HEK293 (cell line): ENCODE measurements around the gene MYOZ3.
A peak's percentile ranks its signal among the peaks of the same experiment; 100 is the strongest.

Experiments used
- CTCF ChIA-PET: fragments of 350-600 bp; formaldehyde crosslinking; extraction: SDS; loops from one replicate; lab custom pipeline; 2021; ENCODE audit warnings: antibody characterized with exemption; lab: Yijun Ruan, JAX
- POLR2A ChIA-PET: fragments of 300-600 bp; formaldehyde crosslinking; extraction: SDS; loops from one replicate; lab custom pipeline; 2020; ENCODE audit warnings: antibody characterized with exemption, inconsistent platforms; lab: Yijun Ruan, JAX
- H3K27ac ChIP-seq: fragments of 200-500 bp; sonication (Bioruptor generic); 2 replicates; pipeline ENCODE4 v1.5.1; 2014; ENCODE audit warnings: low read depth, low read length, control low read depth, inconsistent platforms; ENCODE audit errors: extremely low read depth
- H3K36me3 ChIP-seq, 2 experiments: fragments of 200-500 bp in 1 of 2; sonication (Bioruptor generic) in 1 of 2; 1 replicate in 1 of 2; 2 replicates in 1 of 2; pipeline ENCODE4 v1.5.1; 2014 to 2017; ENCODE audit warnings: inconsistent platforms in 2 of 2, low read length in 2 of 2; ENCODE audit not compliant: control insufficient read depth in 2 of 2, insufficient read depth in 1 of 2
- H3K4me1 ChIP-seq: fragments of 200-500 bp; sonication (Bioruptor generic); 2 replicates; pipeline ENCODE4 v1.5.1; 2014; ENCODE audit warnings: mild to moderate bottlenecking, low read length, inconsistent platforms; ENCODE audit not compliant: control insufficient read depth, insufficient read depth
- H3K4me3 ChIP-seq: 2 replicates; pipeline ENCODE4 v1.5.1; 2011; ENCODE audit warnings: low read depth, mild to moderate bottlenecking, control low read depth, low read length, moderate library complexity
- H3K9me3 ChIP-seq: fragments of 200-500 bp; sonication (Bioruptor generic); 2 replicates; pipeline ENCODE4 v1.5.1; 2014; ENCODE audit warnings: low read depth, low read length, inconsistent platforms; ENCODE audit not compliant: control insufficient read depth, insufficient read depth
- GFI1B ChIP-seq: fragments of 450-650 bp; formaldehyde crosslinking; IDR thresholded peaks from 2 replicates; pipeline ENCODE4 v1.5.1; 2016; ENCODE audit warnings: missing biosample characterization, missing genetic modification characterization
- KLF8 ChIP-seq: fragments of 450-650 bp; formaldehyde crosslinking; IDR thresholded peaks from 2 replicates; pipeline ENCODE4 v1.5.1; 2016; ENCODE audit warnings: missing biosample characterization, missing genetic modification characterization
- ZBTB1 ChIP-seq: fragments of 450-650 bp; formaldehyde crosslinking; IDR thresholded peaks from 2 replicates; pipeline ENCODE4 v1.5.1; 2016; ENCODE audit warnings: missing biosample characterization, missing genetic modification characterization
- ZBTB20 ChIP-seq: fragments of 450-650 bp; formaldehyde crosslinking; IDR thresholded peaks from 2 replicates; pipeline ENCODE4 v1.5.1; 2016; ENCODE audit warnings: missing biosample characterization, missing genetic modification characterization
- ZBTB21 ChIP-seq: fragments of 450-650 bp; formaldehyde crosslinking; IDR thresholded peaks from 2 replicates; pipeline ENCODE4 v1.5.1; 2017; ENCODE audit warnings: missing biosample characterization, missing genetic modification characterization
- ZFP37 ChIP-seq: fragments of 450-650 bp; formaldehyde crosslinking; IDR thresholded peaks from 2 replicates; pipeline ENCODE4 v1.5.1; 2016; ENCODE audit warnings: missing biosample characterization, missing genetic modification characterization
- ZIC2 ChIP-seq: fragments of 450-650 bp; formaldehyde crosslinking; IDR thresholded peaks from 2 replicates; pipeline ENCODE4 v1.5.1; 2016; ENCODE audit warnings: missing biosample characterization, missing genetic modification characterization
- ZNF10 ChIP-seq: fragments of 450-650 bp; formaldehyde crosslinking; IDR thresholded peaks from 2 replicates; pipeline ENCODE4 v1.5.1; 2017; ENCODE audit warnings: missing biosample characterization, missing genetic modification characterization
- ZNF132 ChIP-seq: fragments of 450-650 bp; formaldehyde crosslinking; IDR thresholded peaks from 2 replicates; pipeline ENCODE4 v1.5.1; 2017; ENCODE audit warnings: missing biosample characterization, missing genetic modification characterization, borderline replicate concordance
- ZNF239 ChIP-seq: fragments of 450-650 bp; formaldehyde crosslinking; IDR thresholded peaks from 2 replicates; pipeline ENCODE4 v1.5.1; 2016; ENCODE audit warnings: missing biosample characterization, missing genetic modification characterization
- ZNF266 ChIP-seq: fragments of 450-650 bp; formaldehyde crosslinking; IDR thresholded peaks from 2 replicates; pipeline ENCODE4 v1.5.1; 2016; ENCODE audit warnings: missing biosample characterization, missing genetic modification characterization, low read depth
- ZNF311 ChIP-seq: fragments of 450-650 bp; formaldehyde crosslinking; IDR thresholded peaks from 2 replicates; pipeline ENCODE4 v1.5.1; 2017; ENCODE audit warnings: missing biosample characterization, missing genetic modification characterization, borderline replicate concordance
- ZNF341 ChIP-seq: fragments of 450-650 bp; formaldehyde crosslinking; IDR thresholded peaks from 2 replicates; pipeline ENCODE4; 2016; ENCODE audit warnings: low read depth, missing biosample characterization, missing genetic modification characterization
- ZNF391 ChIP-seq: fragments of 450-650 bp; formaldehyde crosslinking; IDR thresholded peaks from 2 replicates; pipeline ENCODE4 v1.5.1; 2016; ENCODE audit warnings: low read depth, missing biosample characterization, missing genetic modification characterization, borderline replicate concordance
- ZNF394 ChIP-seq: fragments of 450-650 bp; formaldehyde crosslinking; IDR thresholded peaks from 2 replicates; pipeline ENCODE4 v1.5.1; 2016; ENCODE audit warnings: missing biosample characterization, missing genetic modification characterization, mild to moderate bottlenecking, moderate library complexity, borderline replicate concordance
- ZNF776 ChIP-seq: fragments of 450-650 bp; formaldehyde crosslinking; IDR thresholded peaks from 2 replicates; pipeline ENCODE4 v1.5.0; 2017; ENCODE audit warnings: missing biosample characterization, missing genetic modification characterization, borderline replicate concordance
- ZNF837 ChIP-seq: fragments of 450-650 bp; formaldehyde crosslinking; IDR thresholded peaks from 2 replicates; pipeline ENCODE4 v1.5.1; 2016; ENCODE audit warnings: missing biosample characterization, missing genetic modification characterization
- ZSCAN23 ChIP-seq: fragments of 450-650 bp; formaldehyde crosslinking; IDR thresholded peaks from 2 replicates; pipeline ENCODE4 v1.5.1; 2016; ENCODE audit warnings: missing biosample characterization, missing genetic modification characterization
- TF ChIP-seq, protein P1 (sequence below): fragments of 450-650 bp; formaldehyde crosslinking; IDR thresholded peaks from 2 replicates; pipeline ENCODE4 v1.5.1; 2017; ENCODE audit warnings: missing biosample characterization, missing genetic modification characterization
- TF ChIP-seq, protein P2 (sequence below): fragments of 450-650 bp; IDR thresholded peaks from 2 replicates; pipeline ENCODE4 v1.5.1; 2018; ENCODE audit warnings: missing biosample characterization, mild to moderate bottlenecking, missing genetic modification characterization
- TF ChIP-seq, protein P3 (sequence below): fragments of 450-650 bp; formaldehyde crosslinking; IDR thresholded peaks from 2 replicates; pipeline ENCODE4 v1.5.1; 2016; ENCODE audit warnings: missing biosample characterization, missing genetic modification characterization
- TF ChIP-seq, protein P4 (sequence below): fragments of 450-650 bp; formaldehyde crosslinking; IDR thresholded peaks from 2 replicates; pipeline ENCODE4 v1.5.1; 2016; ENCODE audit warnings: missing biosample characterization, missing genetic modification characterization, borderline replicate concordance
- TF ChIP-seq, protein P5 (sequence below): sonication (generic); formaldehyde crosslinking; IDR thresholded peaks from 2 replicates; pipeline ENCODE4 v1.8.1; 2022; ENCODE audit warnings: mild to moderate bottlenecking, moderate library complexity, missing genetic modification reagents

Gene MYOZ3

DNA sequence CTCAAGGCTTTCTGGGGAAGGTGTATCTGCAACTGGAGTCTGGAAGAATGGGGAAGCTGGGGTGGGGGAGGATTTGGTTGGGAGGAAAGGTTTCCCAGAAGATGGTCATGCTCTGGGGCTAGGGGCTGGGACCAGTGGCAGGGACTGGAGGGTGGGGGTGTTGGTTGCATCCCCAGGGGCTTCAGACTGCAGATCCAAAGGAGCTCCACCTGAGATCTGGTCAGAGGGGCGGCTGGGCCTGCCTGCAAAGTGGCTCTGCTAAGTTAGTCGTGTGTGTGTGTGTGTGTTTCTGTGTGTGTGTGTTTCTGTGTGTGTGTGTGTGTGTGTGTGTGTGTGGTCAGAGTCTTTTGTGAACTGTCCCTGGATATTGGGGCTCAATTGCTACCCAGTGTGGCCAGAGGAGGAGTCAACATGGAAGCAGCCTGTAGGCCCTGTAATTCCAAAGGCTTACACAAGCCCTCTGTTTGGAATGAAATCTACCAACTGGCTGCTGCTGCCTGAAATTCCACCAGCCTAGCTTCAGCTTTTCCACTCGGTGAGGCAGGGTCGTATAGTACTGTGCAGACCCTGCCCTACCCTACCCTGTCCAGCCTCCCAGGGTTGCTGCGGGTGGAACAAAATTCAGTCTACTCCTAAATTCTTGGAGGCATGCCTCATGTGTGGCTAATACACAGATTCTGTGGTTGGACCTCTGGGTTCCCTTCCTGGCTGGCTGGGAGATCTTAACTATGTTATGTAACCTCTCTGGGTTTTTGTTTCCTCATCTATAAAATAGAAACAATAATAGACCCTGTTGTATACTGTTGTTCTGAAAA is 33.1 kb upstream of the MYOZ3 start:
- Histone ChIP-seq H3K4me3 (no peak overlapping the region), H3K36me3 (no peaks in the 10 kb centered on the region), H3K9me3 (no peaks in the 10 kb centered on the region), H3K27ac (no peak overlapping the region), H3K4me1 (peaks cover 3% of the 10 kb centered on the region)
- POLR2A ChIA-PET, result interaction anchor here (0.6 to 0.7 kb wide), 2 partner anchors 25 to 67 kb away, joined by 3 read pairs; no protein-coding TSS in a partner anchor
- TF ChIP-seq ZBTB21 (tag by site-specific recombination) (no peak), ZNF776 (tag by site-specific recombination) (no peak), ZNF266 (tag by site-specific recombination) (0 out of 2 replicates have a peak, but pooled peaks have one; percentile 14), ZNF132 (tag by site-specific recombination) (no peak), ZNF394 (no peak), KLF8 (tag by site-specific recombination) (no peak), ZSCAN23 (tag by site-specific recombination) (no peak), ZBTB20 (tag by site-specific recombination) (0 out of 2 replicates have a peak, but pooled peaks have one; percentile 36), ZNF837 (tag by site-specific recombination) (no peak), ZNF391 (tag by site-specific recombination) (no peak), ZNF10 (tag by site-specific recombination) (no peak), ZNF239 (tag by site-specific recombination) (no peak), ZNF311 (no peak), ZFP37 (tag by site-specific recombination) (no peak), ZNF341 (no peak), GFI1B (tag by site-specific recombination) (no peak), ZIC2 (tag by site-specific recombination) (no peak), ZBTB1 (tag by site-specific recombination) (no peak)
- TF ChIP-seq, protein P1, sequence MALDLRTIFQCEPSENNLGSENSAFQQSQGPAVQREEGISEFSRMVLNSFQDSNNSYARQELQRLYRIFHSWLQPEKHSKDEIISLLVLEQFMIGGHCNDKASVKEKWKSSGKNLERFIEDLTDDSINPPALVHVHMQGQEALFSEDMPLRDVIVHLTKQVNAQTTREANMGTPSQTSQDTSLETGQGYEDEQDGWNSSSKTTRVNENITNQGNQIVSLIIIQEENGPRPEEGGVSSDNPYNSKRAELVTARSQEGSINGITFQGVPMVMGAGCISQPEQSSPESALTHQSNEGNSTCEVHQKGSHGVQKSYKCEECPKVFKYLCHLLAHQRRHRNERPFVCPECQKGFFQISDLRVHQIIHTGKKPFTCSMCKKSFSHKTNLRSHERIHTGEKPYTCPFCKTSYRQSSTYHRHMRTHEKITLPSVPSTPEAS (tag by site-specific recombination), result peak; percentile 95
- TF ChIP-seq, protein P2, sequence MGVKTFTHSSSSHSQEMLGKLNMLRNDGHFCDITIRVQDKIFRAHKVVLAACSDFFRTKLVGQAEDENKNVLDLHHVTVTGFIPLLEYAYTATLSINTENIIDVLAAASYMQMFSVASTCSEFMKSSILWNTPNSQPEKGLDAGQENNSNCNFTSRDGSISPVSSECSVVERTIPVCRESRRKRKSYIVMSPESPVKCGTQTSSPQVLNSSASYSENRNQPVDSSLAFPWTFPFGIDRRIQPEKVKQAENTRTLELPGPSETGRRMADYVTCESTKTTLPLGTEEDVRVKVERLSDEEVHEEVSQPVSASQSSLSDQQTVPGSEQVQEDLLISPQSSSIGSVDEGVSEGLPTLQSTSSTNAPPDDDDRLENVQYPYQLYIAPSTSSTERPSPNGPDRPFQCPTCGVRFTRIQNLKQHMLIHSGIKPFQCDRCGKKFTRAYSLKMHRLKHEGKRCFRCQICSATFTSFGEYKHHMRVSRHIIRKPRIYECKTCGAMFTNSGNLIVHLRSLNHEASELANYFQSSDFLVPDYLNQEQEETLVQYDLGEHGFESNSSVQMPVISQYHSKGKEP (tag by site-specific recombination), result no peak
- TF ChIP-seq, protein P3, sequence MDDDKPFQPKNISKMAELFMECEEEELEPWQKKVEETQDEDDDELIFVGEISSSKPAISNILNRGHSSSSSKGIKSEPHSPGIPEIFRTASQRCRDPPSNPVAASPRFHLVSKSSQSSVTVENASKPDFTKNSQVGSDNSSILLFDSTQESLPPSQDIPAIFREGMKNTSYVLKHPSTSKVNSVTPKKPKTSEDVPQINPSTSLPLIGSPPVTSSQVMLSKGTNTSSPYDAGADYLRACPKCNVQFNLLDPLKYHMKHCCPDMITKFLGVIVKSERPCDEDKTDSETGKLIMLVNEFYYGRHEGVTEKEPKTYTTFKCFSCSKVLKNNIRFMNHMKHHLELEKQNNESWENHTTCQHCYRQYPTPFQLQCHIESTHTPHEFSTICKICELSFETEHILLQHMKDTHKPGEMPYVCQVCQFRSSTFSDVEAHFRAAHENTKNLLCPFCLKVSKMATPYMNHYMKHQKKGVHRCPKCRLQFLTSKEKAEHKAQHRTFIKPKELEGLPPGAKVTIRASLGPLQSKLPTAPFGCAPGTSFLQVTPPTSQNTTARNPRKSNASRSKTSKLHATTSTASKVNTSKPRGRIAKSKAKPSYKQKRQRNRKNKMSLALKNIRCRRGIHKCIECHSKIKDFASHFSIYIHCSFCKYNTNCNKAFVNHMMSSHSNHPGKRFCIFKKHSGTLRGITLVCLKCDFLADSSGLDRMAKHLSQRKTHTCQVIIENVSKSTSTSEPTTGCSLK (tag by site-specific recombination), result no peak
- TF ChIP-seq, protein P4, sequence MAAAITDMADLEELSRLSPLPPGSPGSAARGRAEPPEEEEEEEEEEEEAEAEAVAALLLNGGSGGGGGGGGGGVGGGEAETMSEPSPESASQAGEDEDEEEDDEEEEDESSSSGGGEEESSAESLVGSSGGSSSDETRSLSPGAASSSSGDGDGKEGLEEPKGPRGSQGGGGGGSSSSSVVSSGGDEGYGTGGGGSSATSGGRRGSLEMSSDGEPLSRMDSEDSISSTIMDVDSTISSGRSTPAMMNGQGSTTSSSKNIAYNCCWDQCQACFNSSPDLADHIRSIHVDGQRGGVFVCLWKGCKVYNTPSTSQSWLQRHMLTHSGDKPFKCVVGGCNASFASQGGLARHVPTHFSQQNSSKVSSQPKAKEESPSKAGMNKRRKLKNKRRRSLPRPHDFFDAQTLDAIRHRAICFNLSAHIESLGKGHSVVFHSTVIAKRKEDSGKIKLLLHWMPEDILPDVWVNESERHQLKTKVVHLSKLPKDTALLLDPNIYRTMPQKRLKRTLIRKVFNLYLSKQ, result no peak
- TF ChIP-seq, protein P5, sequence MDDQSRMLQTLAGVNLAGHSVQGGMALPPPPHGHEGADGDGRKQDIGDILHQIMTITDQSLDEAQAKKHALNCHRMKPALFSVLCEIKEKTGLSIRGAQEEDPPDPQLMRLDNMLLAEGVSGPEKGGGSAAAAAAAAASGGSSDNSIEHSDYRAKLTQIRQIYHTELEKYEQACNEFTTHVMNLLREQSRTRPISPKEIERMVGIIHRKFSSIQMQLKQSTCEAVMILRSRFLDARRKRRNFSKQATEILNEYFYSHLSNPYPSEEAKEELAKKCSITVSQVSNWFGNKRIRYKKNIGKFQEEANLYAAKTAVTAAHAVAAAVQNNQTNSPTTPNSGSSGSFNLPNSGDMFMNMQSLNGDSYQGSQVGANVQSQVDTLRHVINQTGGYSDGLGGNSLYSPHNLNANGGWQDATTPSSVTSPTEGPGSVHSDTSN (CRISPR knock-in tag), result no peak
- CTCF ChIA-PET, result interaction anchor here (0.7 to 1.2 kb wide), 2 partner anchors 10 to 17 kb away, joined by 3 read pairs; no protein-coding TSS in a partner anchor
